Left hindlimb (tissue), 1 donor: ENCODE results near the gene SMPD1.
A peak's percentile ranks its signal among the peaks of the same experiment; 100 is the strongest.

Source experiments
- DNase-seq: peaks from one replicate; pipeline ENCODE4 v3.0.0-alpha.2; 2018

SMPD1 gene

DNA sequence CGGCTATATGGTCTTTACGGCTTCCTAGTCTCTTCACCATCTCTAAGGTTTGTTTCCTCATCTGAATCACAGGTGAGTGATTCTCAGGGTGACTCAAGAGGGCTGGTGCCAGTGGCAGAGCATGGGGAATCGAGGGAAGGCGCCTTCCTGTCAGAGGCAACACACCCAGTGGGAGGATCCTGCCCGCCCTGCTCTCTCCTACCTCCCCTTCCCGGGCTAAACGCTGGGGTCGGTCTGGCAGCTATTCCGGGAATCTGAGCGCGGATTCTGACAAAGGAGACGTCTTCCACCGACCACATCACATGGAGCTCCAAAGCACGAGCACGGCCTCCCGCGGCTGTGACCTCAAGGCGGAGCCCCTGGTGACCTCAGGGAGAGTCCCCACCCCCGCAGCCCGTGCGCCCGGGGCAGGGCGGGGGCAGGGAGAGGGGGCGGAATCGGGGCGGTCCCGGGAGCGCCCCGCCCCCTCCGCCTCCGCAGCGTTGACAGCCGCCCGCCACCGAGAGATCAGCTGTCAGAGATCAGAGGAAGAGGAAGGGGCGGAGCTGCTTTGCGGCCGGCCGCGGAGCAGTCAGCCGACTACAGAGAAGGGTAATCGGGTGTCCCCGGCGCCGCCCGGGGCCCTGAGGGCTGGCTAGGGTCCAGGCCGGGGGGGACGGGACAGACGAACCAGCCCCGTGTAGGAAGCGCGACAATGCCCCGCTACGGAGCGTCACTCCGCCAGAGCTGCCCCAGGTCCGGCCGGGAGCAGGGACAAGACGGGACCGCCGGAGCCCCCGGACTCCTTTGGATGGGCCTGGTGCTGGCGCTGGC, at the start of gene SMPD1:
Gene SMPD1 (plus strand): TSS at position 570 of the 813 bp plus-strand sequence. CDS start 125 bp downstream, at position 695.
- peak; percentile 92 for DNase-seq

DNA sequence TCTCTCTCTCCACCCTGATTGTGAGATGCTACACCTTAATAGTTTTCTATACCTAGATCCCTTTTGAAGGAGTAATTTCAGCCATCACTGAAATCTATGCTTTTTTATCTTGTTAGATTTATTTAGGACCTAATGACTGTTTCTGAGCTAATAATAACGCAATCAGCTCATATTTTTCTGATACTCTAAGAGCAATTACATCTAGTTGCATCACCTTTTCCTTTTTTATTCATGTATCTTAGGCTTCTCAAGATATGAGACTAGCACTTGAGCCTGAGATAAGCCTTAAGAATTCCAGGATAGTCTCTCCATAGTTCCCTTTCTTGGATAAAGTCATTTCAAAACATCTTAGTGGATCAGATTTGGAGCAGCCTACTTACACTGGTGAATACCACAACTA, 44.9 kb upstream of the SMPD1 start:
- DNase-seq, result no peak

DNA sequence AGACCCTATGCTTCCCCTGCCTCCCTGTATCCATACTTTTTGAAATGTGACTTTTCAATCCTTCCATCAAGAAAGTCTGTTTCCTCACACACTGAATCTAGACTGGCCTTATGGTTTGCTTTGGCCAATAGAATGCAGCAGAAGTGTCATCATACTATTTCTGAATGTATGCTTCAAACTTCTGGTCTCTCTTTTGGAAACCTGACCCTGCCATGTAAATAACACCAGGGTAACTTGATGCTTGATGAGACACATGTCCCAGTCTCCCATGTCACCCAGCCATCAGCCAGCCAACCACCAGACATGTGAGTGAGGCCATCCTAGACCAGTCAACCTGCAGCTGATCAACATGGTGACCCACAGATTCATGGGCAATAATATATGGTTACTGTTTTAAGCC, 40.2 kb upstream of the SMPD1 start:
- no peak for DNase-seq

DNA sequence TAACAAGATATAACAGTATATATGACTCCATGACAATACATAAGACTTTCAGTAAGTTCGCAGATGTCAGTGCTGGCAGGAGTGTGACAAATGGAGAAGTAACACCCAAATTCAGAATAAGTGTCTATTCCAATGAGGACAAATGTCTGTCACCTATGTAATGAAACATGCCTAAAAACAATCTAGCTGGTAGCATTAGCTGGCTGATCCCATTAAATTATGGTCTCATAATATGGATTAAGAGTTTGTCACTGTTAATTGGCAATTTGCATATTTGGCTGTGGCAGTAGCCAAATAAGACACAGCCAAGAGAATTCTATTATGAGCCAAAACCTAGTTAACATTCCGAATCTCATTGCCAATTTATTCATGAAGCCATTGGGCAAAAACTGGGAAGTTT, 39.8 kb upstream of the SMPD1 start:
- no peak for DNase-seq

DNA sequence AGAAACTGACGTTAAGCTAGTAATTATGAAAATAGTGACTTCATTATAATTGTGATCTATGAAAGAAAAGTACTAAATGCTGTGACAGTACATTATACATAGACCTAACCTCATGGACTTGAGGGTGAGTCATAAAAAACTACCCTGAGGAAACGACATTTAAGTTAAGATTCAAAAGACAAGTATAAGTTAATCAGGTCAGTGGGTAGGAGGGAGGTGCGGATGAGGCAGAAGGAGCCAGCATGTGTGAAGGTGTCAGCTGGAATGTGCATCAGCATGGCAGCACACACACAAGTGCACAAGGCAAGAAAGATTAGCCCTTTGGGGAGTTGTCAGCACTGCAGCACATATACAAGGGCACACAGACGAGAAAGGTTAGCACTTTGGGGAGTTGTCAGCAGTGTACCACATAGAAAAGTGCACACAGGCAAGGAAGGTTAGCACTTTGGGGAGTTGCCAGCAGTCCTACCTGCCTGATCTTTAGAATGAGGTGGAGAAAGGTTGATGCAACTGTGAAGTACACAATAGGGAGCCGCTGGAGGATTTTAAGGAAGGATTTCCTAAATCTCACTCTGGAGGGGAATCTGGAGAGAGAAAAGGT, 38.4 kb upstream of the SMPD1 start:
- DNase-seq, result no peak

DNA sequence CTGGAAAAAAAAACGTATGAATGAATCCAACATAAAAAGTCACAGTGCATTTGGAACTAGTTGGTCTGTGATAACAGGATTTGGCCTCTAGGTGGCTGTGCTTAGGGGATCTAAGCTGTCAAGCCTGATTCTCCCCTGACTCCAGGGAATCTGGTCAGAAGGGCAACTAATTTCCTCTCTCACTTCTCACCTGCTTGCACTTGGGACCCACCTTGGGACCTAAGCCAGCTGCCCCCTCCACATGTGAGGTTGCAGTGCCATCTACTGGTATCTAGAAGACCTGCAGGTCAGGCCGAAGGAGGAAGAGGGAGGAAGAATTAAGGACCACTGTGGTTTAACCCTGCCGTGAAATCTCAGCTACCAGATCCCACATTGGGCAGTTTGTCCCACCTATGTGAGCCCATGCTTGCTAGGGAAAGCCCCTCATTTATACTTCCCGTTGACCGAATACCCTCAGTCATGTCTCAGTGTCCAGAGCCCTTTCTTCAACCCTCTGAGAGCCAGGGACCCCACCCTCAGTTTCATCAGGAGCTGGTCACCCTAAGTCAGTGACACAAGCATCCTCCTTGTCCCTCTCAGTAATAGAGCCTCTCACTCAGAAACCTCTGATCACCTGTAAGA, 36.8 kb upstream of the SMPD1 start:
- peak; percentile 62 for DNase-seq

- DNase-seq, result no peak
Measured at GRCh38 chr11:6354651-6355485, 35.4 kb upstream of the SMPD1 start.

DNA sequence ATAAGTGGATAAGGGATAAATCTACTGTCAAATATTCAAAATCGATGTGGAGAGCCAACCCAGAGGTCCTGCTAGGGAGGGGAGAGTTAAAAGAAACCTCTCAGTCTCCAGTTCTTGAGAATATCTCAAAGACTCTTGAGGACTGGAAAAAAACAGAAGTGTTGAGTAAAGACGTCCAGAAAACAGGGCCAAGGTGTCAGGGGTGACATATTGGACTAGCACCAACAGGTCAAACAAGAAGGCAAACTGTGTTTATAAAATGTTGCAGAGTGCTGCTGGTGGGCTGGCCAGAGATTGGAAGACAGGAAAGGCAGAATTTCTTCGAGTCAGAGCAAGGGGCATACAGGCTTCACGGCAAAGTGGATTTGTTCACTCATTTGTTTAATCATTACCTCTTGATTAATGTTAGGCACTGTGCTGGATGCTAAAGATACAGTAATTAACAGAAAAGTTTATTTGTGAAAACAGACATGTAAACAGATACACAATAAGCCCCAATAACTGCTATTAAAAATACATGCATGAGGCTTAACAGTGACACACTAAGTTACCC, 33.7 kb upstream of the SMPD1 start:
- no peak for DNase-seq

DNA sequence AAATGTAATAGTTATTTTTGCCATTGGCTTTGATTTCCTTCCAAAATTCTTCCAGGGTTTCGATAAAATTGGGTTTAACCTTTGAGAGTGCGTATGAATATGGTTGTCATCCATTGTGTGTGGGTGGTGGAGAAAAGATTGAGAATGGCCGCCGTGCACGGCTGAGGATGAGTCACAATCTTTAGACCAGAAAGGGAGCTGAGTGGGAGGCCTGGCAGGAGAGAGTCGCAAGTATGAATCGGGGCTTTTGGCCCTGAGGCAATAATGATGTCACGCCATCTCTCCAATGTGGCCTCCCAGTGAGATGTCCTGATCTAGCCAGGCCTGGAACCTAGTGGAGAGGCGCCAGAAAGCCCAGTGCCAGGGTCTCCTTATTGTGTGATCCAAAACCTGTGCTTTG, 33.1 kb upstream of the SMPD1 start:
- peak; percentile 42 for DNase-seq

DNA sequence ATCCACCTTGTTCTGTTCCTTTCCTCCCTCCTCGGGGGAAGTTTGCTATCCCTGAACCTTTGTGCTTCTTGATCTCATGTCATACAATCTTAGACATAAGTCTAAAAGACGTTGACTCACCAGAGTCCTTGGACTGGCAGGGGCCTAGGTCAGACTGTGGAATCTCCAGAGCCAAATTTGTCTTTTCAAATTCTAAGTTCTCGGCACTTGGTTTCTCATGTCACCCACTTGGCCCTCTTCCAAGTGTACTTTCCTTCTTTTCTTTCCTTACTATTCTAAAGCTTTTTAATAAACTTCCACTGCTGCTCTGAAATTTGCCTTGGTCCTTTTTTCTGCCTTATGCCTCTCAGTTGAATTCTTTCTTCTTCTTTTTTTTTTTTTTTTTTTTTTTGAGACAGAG, 30.1 kb upstream of the SMPD1 start:
- DNase-seq, result no peak

- DNase-seq, result no peak
Measured at GRCh38 chr11:6362185-6362872, 27.9 kb upstream of the SMPD1 start.

GRCh38 chr11:6362873-6363678, 27.2 kb upstream of the SMPD1 start:
- peak; percentile 78 for DNase-seq

GRCh38 chr11:6365659-6366058, 24.6 kb upstream of the SMPD1 start:
- no peak for DNase-seq

- no peak for DNase-seq
Measured at GRCh38 chr11:6371825-6372224, 18.4 kb upstream of the SMPD1 start.

DNA sequence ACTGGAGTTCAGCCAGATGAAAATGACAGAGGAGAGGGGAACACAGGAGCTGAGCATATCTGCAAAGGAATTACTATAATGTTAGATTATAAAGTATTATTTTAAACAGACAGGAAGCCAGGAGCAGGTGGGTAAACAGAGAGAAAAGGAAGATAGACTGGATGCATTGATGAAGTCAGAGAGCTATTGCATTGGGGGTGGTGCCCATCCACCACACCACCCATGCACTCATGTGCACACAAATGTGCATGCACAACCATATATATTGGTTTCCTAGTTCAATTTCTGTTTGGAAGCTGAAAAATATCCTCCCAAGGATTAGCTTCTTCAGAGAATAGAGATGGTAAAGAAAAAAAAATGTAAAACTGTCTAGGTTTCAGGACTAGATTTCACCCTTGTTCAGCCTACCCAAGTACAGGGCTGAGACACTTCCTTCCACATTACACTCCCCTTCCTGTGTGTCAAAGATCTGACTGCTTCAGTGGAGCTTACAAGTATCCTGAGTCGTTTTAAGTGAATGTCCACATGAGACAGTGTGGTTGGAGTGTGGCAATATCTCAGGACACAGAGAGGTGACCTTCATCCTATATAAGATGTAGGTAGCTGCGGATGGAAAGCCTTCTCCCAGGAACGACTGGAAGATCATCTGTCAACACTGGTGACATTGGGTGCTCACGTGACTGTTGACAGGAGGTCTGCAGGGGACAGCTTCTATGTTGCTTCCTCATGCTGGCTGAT, 12.2 kb upstream of the SMPD1 start:
- DNase-seq, result no peak

- no peak for DNase-seq
Measured at GRCh38 chr11:6378640-6378989, 11.7 kb upstream of the SMPD1 start.

GRCh38 chr11:6385046-6385777, 5.1 kb upstream of the SMPD1 start:
- no peak for DNase-seq

DNA sequence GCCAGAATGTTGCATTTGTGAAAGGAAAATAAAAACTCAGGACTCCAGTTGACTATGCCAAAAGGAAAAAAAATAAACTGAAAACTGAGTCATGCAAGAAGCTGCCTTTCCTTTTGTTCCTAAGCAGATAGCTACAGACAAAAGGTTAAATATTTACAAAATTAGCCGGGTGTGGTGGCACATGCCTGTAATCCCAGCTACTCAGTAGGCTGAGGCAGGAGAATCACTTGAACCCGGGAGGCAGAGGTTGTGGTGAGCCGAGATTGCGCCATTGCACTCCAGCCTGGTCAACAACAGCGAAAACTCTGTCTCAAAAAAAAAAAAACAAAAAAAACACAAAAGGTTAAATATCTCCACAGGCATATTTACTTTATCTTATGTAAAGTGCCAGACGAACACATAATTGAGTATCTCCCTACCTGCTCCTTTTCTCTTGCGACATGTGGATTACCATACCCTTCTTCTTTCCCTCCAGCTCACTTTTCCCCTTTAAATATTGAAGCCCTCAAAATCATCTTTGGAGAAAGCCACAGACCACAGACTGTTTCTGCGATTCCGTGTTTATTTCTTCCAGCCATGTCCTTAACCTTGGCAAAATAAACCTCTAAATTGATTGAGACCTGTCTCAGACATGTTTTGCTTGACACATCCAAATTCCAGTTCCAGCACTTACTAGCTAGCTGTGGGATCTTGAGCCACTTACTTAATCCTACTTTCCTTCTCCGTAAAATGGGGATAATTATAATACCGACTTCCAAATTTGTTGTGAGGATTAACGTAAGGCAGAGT, 2.3 kb upstream of the SMPD1 start:
- no peak for DNase-seq

DNA sequence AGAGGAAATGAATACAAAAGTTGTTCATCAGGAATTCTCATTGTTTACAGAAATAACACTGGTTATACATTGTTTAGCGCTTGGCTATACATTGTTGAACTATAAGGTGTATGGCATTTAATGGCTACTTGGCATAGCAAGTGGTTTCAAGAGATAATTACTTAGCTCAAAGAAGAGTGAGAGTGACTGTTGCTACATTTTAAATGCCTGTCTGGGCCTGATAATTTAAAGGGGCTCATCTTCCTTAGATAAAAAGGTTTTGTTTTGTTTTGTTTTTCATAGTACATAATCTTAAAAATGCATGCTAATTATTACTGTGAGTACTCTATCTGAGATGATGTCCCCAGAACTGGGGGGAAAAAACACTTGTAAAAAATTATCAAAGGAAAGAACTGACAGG, 1.5 kb upstream of the SMPD1 start:
- no peak for DNase-seq
